ENCODE results near the gene KLHL35.

Gene KLHL35

GRCh38 chr11:75376175-75376574 is 56.8 kb downstream of the KLHL35 start:
- H3K27ac ChIP-seq, result no peak overlapping the region; the same call in 1 of the 2 replicates
- no peak; the same call in 1 of the 2 replicates for TF ChIP-seq CTCF (conservative IDR thresholded peaks at IDR 0.05)

- H3K27ac ChIP-seq, result no peak overlapping the region; the same call in 1 of the 2 replicates
- no peak for TF ChIP-seq CTCF (conservative IDR thresholded peaks at IDR 0.05)
These were observed 57.4 kb downstream of the KLHL35 start for GRCh38 chr11:75375626-75376025.

- no peak for TF ChIP-seq CTCF (conservative IDR thresholded peaks at IDR 0.05)
- H3K27ac ChIP-seq, result peak overlapping the region; percentile 70; the same call in 1 of the 2 replicates
These were observed 58.4 kb downstream of the KLHL35 start for GRCh38 chr11:75374646-75375045.

GRCh38 chr11:75373201-75373600 is 59.8 kb downstream of the KLHL35 start:
- no peak for TF ChIP-seq CTCF (conservative IDR thresholded peaks at IDR 0.05)
- H3K27ac ChIP-seq, result peak overlapping the region; percentile 70
